GM18502 (cell line): ENCODE data around the gene UHRF2.
"Not testable (repeated sequence)": the region's sequence is repeated elsewhere in the genome, so short reads cannot be mapped to it uniquely, and the experiment has no call there.

Source experiments
- ATAC-seq: cut with Tn5 transposase; IDR thresholded peaks from one replicate; pipeline ENCODE4 v1.9.1; 2021; ENCODE audit warnings: mild to moderate bottlenecking; ENCODE audit not compliant: unreplicated experiment, poor library complexity

The UHRF2 gene

DNA sequence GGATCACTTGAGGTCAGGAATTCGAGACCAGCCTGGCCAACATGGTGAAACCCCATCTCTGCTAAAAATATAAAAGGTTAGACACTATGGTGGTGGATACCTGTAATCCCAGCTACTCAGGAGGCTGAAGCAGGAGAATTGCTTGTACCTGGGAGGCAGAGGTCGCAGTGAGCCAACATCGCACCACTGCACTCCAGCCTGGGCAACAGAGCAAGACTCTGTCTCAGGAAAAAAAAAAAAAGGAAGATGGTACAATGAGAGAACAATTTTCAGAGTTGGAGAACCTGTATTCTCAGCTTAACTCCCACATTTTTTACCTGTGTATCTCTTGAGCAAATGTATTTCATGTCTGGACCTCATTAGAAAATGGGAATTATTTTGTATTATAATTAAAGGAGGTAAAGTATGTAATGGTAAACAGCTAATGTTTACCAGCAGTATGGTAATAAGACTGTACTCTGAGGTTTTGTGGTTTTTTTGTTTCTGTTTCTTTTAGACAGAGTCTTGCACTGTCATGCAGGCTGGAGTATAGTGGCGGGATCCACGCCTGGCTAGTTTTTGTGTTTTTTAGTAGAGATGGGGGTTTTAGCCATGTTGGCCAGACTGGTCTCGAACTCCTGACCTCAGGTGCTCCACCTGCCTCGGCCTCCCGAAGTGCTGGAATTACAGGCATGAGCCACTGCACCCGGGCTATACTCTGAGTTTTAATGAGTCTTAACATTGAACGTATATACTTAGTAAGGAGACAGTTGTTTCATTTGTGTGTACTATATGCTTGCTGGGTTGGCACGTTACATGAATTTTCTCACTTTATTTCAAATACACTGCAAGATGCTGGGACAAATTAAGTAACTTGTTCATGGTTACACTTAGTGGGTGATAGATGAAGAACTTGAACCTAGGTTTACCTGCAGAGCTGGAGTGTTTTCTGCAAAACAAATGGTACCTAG is 16.2 kb downstream of the UHRF2 start:
- ATAC-seq: peak; percentile 93

DNA sequence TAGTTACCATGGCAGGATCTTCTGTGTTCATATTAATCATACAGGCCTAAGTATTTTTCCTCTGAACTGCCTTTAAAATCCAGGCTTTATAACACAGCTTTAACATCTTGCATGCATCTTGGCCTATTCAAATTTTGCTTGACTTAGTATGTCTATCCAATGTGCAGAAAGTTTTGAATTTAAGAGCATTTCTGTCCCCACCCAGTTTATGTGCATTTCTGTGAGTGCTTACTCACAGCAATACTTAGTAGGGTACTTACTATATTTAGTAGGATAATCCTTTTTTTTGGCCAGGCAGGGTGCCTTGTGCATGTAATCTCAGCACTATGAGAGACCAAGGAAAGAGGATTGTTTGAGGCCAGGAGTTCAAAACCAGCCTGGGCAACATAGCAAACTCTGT is 18.0 kb downstream of the UHRF2 start:
- ATAC-seq: no peak

DNA sequence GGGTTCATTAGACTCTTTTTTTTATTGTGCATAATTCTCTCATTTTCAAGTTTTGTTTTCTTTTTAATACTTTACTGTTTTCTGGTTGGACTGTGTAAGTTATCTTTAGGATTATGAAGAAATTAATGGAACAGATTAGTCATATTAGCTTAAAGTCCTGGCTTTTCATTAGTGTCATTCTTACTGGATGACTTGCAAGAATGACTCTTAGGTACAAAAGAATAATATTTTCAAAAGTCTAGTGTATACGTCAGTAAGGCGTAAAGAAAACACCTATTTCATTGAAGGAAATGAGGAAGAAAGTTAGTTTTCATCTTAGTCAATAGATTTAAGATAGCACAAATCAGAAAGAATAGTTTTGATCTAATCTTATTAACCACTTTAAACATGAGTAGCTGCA is 20.4 kb downstream of the UHRF2 start:
- ATAC-seq: no peak

GRCh38 chr9:6439051-6439703 is 26.2 kb downstream of the UHRF2 start:
- ATAC-seq: no peak

GRCh38 chr9:6440405-6440804 is 27.4 kb downstream of the UHRF2 start:
- no peak for ATAC-seq

DNA sequence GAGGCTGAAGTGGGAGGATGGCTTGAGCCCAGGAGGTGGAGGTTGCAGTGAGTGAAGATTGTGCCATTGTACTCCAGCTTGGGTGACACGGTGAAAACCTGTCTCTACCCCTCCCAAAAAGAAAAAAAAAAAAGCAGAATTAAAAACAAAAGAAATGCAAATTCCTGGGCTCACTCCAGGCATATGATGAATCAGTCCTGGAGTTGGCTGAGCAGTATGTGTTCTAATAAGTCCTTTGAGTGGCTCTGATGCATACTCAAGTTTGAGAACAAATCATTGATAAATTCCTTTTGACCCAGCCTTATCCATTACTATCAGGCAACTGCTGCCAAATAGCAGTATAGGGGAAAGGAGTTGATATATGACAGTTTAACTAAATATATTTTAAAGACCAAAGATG is 28.3 kb downstream of the UHRF2 start:
- no peak for ATAC-seq

DNA sequence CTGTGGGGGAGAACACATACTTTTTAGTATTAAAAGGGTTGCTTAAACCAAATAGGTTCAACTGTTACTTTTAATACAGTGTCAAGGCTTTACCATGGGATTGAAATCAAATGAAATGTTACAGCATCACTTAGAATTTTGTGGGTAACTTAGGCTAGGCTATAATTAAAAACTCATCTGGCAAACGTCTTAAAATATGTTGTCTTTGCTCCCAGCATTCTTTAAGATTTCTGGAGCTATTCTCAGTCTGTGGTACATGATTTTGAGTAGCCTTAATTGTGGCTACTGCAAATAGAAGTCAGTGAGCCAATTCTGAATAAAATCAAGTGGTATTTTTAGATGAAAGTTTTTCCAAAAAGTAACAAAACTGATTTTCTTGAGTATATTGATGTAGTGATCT is 30.7 kb downstream of the UHRF2 start:
- no peak for ATAC-seq

DNA sequence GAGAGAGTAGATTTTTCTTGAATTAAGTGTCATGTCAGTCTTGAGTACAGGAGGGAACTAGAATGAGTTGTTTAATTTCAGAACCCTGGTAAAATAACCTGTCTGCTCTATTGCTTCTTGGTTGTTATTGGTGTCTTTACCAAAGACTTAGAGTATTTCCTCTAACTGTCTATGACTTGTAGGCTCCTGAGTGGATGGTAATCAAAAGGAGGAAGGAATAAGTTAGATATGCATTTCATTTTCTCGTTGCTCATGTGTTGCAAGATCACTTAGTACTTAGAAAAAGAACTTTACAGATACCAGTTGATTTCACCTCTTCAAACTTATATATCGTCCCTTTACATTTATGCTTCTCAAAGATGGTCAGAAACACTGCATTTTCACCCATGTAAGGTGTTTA is 31.1 kb downstream of the UHRF2 start:
- no peak for ATAC-seq

GRCh38 chr9:6449086-6449485 is 36.1 kb downstream of the UHRF2 start:
- no peak for ATAC-seq

GRCh38 chr9:6449645-6450044 is 36.6 kb downstream of the UHRF2 start:
- ATAC-seq: no peak

DNA sequence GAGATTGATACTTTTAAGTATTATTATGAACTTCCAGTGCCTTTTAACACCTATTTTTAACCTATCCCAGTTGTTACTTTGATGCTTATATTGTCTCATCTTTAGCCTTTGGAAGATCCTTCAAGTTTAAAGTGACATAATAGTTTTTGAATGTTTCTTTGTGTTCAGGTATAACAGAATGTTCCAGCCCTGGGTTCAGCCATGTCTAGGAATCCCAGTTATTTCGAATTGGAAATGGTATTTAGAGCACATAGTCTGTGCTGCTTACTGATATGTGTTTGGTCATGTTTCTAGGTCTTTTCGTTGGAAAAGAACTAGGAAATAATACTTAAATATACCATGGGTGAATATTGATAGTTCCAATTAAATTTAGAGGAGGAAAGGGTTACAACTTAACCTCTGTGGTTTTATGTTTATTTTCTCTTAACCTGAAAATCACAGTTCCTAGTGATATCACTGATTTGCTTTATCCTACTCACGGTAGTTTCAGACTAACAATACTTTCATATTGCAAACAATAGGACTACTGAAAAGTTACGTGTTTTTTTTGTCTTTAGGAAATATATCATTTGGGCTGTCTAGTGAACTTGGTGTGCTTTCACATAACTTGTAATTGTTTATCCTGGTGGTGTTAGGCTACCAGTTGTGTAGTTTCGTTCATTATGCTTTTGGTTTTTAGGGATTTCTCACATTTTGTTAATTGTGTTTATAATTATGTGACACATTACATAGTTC is 37.8 kb downstream of the UHRF2 start:
- no peak for ATAC-seq

DNA sequence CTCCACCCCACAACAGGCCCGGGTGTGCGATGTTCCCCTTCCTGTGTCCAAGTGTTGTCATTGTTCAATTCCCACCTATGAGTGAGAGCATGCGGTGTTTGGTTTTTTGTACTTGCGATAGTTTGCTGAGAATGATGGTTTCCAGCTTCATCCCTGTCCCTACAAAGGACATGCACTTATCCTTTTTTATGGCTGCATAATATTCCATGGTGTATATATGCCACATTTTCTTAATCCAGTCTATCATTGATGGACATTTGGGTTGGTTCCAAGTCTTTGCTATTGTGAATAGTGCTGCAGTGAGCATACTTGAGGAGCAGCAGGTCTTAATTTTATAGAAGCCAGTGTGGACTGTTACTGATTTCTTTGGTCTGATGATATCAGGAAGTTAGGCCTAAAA is 42.3 kb downstream of the UHRF2 start:
- ATAC-seq: not testable (repeated sequence)

GRCh38 chr9:6458704-6459103 is 45.7 kb downstream of the UHRF2 start:
- ATAC-seq: not testable (repeated sequence)

DNA sequence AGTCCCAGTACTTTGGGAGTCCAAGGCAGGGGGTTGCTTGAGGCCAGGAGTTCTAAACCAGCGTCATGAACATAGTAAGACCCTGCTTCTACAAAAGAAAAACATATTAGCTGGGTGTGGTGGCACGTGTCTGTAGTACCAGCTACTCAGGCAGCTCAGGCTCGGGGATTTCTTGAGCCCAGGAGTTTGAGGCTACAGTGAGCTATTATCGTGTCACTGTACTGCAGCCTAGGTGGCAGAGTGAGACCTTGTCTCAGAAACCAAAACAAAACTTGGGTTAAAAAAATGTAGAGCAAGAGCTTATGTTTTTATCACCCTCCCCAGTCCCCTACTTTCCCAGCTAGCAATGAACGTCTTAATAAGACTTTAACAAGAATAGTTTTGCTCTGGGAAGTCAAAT is 46.7 kb downstream of the UHRF2 start:
- no peak for ATAC-seq

DNA sequence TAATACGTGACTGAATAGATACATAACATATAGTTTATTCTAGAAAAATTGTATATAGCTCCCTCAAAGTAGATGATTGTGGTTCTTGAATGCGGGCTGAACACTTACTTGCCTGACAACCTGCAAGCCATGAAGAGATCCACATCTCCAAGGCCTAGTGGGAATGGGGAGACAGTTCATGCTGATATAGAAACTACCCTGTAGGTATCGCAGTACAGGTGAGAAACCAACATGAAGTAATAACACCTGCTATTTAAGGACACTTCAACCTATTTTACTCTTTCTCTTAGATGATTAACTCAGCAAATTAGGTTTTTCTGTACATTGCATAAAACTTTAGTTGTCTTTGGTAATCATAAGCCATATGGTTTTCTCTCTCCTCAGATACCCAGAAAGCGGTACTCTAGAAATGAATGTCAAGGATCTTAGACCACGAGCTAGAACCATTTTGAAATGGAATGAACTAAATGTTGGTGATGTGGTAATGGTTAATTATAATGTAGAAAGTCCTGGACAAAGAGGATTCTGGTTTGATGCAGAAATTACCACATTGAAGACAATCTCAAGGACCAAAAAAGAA is 47.3 kb downstream of the UHRF2 start:
- ATAC-seq: no peak

- no peak for ATAC-seq
These were observed 48.6 kb downstream of the UHRF2 start for GRCh38 chr9:6461619-6462018.

DNA sequence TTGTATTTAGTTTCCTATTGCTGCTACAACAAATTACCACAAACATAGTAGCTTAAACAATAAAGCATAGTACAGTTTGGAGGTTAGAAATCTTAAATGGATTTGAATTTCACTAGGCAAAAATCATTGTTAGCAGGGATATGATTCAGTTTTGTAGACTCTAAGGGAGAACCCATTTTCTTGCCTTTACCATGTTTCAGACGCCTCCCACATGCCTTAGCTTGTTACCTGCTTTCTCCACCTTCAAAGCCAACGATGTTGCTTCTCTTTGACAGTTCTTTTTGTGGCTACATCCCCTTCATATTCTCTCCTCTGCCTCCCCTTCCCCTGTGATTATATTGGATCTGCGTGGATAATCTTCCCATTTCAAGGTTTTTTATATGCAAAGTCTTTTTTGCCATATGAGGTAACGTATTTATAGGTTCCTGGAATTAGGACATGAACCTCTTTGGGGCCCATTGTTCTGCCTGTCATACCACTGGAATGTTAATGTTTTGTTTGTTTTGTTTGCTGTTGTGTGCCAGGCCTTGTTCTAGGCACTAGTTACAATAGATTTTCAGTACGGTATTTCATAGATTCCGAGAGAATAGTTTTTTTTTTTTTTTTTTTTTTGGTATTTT is 54.1 kb downstream of the UHRF2 start:
- ATAC-seq: no peak

- no peak for ATAC-seq
These were observed 58.3 kb downstream of the UHRF2 start for GRCh38 chr9:6471231-6471850.

DNA sequence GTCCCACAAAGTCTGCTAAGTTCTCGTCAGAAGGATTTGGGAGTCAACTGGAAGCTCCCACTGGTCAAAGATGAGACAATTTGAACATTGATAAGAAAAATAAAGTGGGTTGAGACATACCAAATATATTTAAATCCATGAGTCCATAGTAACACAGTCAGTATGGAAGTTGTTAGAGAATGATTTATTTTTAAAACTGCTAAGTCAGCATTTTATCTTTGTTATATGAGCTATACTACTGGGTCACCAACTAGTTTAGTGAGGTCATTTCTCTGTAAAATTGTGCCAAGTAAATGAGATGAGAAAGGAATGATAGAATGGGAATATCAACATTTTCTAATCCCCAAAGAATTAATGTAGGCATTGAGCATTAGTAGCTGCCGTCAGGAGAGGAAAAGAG is 60.2 kb downstream of the UHRF2 start:
- no peak for ATAC-seq

DNA sequence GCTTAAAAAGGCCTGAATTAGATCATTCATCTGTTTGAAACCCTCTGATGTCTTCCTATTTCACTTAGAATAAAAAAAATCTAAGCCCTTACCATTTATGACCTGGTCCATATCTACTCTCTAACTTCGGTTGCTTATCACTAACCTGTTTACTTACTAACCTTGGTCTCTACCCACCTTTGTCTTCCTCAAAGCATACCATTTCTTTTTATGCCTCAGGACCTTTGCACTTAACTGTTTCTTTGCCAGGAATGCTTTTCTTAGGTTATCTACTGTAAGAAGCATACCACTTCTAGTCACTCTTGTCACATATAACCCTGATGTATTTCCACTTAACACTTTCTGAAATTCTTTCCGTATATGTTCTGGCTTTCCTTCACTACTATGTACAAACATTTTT is 67.0 kb downstream of the UHRF2 start:
- ATAC-seq: no peak
